ENCODE results near the gene RANBP17.

The RANBP17 gene

DNA sequence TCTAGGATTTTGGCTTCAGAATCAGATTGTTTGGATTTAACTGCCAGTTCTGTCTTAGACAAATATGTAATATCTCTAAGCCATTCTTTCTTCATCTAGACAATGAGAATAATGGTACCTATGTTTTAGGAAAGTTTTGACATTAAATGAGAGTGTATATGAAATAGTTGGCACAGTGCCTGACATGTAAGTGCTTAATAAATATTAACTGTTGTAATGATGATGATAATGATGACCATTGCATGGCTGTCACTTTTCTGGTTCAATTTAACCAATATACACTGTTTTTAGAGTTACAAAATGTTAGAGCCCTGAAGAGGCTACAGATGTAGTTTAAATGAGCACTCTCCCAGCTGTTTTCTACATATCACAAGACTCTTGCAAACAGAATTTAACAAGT lies 131.7 kb downstream of the RANBP17 start:
- no peak for DNase-seq
- H3K27me3 ChIP-seq (replicated peaks; ENCODE audit: insufficient read depth, low read length): no peaks in the 10 kb centered on the region
- no peaks in the 10 kb centered on the region for H3K36me3 ChIP-seq (replicated peaks; ENCODE audit: insufficient read depth, low read length)
- H3K4me3 ChIP-seq (ENCODE audit: low read length): no peak overlapping the region
- no peaks in the 10 kb centered on the region for H3K9me3 ChIP-seq (replicated peaks; ENCODE audit: insufficient read depth, low read length)
- H3F3A ChIP-seq (ENCODE audit: insufficient read depth, low read length): no peaks in the 10 kb centered on the region
- H4K20me1 ChIP-seq (ENCODE audit: insufficient read depth, low read length): no peaks in the 10 kb centered on the region
- no peaks in the 10 kb centered on the region for H3K4me1 ChIP-seq (ENCODE audit: low read length)
- H3K9me2 ChIP-seq (replicated peaks; ENCODE audit: insufficient read depth, low read length): no peaks in the 10 kb centered on the region
- H3K4me2 ChIP-seq (ENCODE audit: low read depth, low read length): no peak overlapping the region
- no peaks in the 10 kb centered on the region for H3K79me2 ChIP-seq (ENCODE audit: low read length)
- H2AFZ ChIP-seq (ENCODE audit: low read length): no peak overlapping the region
- H3K9ac ChIP-seq (ENCODE audit: low read length): no peak overlapping the region
- no peak overlapping the region for H3K27ac ChIP-seq (ENCODE audit: low read length)
- TF ChIP-seq EZH2 (optimal IDR thresholded peaks at IDR 0.05; ENCODE audit: low read depth, low read length) (no peak), CTCF (IDR thresholded peaks at IDR 0.05; ENCODE audit: low read length) (no peak), EZH2phosphoT487 (IDR thresholded peaks at IDR 0.05; ENCODE audit: low read length) (no peak)

DNA sequence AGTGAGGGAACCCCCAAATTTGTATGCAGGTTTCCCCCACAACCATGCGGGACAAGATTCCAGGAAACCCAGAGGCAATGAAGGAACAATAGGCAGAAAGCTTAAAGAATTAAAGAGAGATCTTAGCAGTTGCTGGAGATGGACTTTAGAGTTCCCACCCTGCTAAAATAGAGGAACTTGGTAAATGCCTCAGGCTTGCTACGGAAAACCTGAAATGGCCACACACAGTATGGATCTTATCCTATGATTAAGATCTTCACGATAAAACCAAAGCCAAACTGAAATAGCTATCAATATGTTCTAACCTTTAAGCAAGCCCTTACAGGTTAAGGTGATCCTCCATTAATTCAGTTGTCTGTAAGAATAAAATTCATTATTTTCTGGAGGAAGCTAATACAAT lies 148.3 kb downstream of the RANBP17 start:
- DNase-seq: no peak
- Histone ChIP-seq H3K4me1 (ENCODE audit: low read length) (no peaks in the 10 kb centered on the region), H3K36me3 (replicated peaks; ENCODE audit: insufficient read depth, low read length) (no peaks in the 10 kb centered on the region)

DNA sequence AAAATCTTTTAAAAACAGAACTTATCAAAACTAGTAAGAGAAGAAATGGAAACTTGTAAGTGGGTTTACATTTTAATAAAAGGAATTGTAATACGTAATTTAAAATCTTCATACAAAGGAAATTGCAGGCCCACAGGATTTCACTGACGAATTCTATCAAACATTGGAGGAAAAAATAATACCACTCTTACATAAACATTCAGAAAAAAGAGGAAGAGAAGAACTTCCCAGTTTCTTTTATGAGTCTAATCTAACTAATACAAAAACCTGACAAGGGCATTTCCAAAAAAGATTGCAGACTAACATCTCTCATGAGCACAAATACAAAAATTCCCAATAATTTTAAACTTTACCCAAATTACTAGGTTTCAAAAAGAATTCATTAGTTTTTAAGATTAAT lies 149.0 kb downstream of the RANBP17 start:
- no peak for TF ChIP-seq EZH2phosphoT487 (IDR thresholded peaks at IDR 0.05; ENCODE audit: low read length)
- TF ChIP-seq CTCF (IDR thresholded peaks at IDR 0.05; ENCODE audit: low read length): no peak
- TF ChIP-seq EZH2 (optimal IDR thresholded peaks at IDR 0.05; ENCODE audit: low read depth, low read length): no peak
- Histone ChIP-seq H3K36me3 (replicated peaks; ENCODE audit: insufficient read depth, low read length) (no peaks in the 10 kb centered on the region), H4K20me1 (ENCODE audit: insufficient read depth, low read length) (no peaks in the 10 kb centered on the region), H3F3A (ENCODE audit: insufficient read depth, low read length) (no peaks in the 10 kb centered on the region), H3K4me3 (ENCODE audit: low read length) (no peak overlapping the region), H3K27me3 (replicated peaks; ENCODE audit: insufficient read depth, low read length) (no peaks in the 10 kb centered on the region), H2AFZ (ENCODE audit: low read length) (no peak overlapping the region), H3K9ac (ENCODE audit: low read length) (no peak overlapping the region), H3K9me3 (replicated peaks; ENCODE audit: insufficient read depth, low read length) (no peaks in the 10 kb centered on the region), H3K9me2 (replicated peaks; ENCODE audit: insufficient read depth, low read length) (no peaks in the 10 kb centered on the region), H3K79me2 (ENCODE audit: low read length) (no peaks in the 10 kb centered on the region), H3K4me1 (ENCODE audit: low read length) (no peaks in the 10 kb centered on the region), H3K27ac (ENCODE audit: low read length) (no peak overlapping the region), H3K4me2 (ENCODE audit: low read depth, low read length) (no peak overlapping the region)
- DNase-seq: no peak

More for the DNA sequence above, 148.3 kb downstream of the RANBP17 start:
- Histone ChIP-seq H3K9me3 (replicated peaks; ENCODE audit: insufficient read depth, low read length) (no peaks in the 10 kb centered on the region), H4K20me1 (ENCODE audit: insufficient read depth, low read length) (no peaks in the 10 kb centered on the region), H3K27ac (ENCODE audit: low read length) (no peak overlapping the region), H3K9me2 (replicated peaks; ENCODE audit: insufficient read depth, low read length) (no peaks in the 10 kb centered on the region), H3K79me2 (ENCODE audit: low read length) (no peaks in the 10 kb centered on the region), H2AFZ (ENCODE audit: low read length) (no peak overlapping the region), H3K27me3 (replicated peaks; ENCODE audit: insufficient read depth, low read length) (no peaks in the 10 kb centered on the region), H3K9ac (ENCODE audit: low read length) (no peak overlapping the region), H3K4me2 (ENCODE audit: low read depth, low read length) (no peak overlapping the region), H3F3A (ENCODE audit: insufficient read depth, low read length) (no peaks in the 10 kb centered on the region), H3K4me3 (ENCODE audit: low read length) (no peak overlapping the region)
- TF ChIP-seq EZH2phosphoT487 (IDR thresholded peaks at IDR 0.05; ENCODE audit: low read length) (no peak), EZH2 (optimal IDR thresholded peaks at IDR 0.05; ENCODE audit: low read depth, low read length) (no peak), CTCF (IDR thresholded peaks at IDR 0.05; ENCODE audit: low read length) (no peak)

All from MM.1S (cell line).